A549 (cell line): ENCODE results near the gene KLHDC8A.

Experiments
- SMC3 ChIP-seq: fragments of >200 bp; sonication (Bioruptor Twin); formaldehyde crosslinking; IDR thresholded peaks from 3 replicates; pipeline ENCODE4 v1.6.1; 2018; ENCODE audit warnings: inconsistent platforms
- ZFP36 ChIP-seq: fragments of 450-650 bp; IDR thresholded peaks from 2 replicates; pipeline ENCODE4 v1.6.1; 2014; ENCODE audit warnings: borderline replicate concordance; ENCODE audit not compliant: partially characterized antibody
- TF ChIP-seq, protein P1 (sequence below): fragments of >200 bp; sonication (Bioruptor Twin); formaldehyde crosslinking; IDR thresholded peaks from 3 replicates; pipeline ENCODE4 v1.5.1; 2016
- TF ChIP-seq, protein P2 (sequence below): fragments of 150-350 bp; IDR thresholded peaks from 2 replicates; pipeline ENCODE4 v1.6.1; 2014; ENCODE audit warnings: low read depth, mild to moderate bottlenecking, low read length

DNA sequence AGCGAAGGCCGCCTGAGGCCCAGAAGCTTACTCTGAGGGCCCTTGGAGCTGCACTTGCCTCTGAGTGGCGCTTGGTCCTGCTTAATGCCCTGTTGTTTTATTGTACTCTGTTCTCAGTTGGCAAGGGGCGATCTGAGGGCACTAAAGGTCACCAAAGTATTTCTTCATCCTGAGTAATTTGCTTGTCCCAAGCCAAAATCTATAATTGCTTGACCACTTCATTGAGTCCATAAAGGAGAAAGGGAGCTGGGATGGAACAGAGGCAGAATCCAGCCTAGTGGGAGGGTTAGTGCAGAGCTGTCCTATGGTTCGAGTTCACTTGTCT lies 34.8 kb downstream of the KLHDC8A start:
- TF ChIP-seq, protein P1, sequence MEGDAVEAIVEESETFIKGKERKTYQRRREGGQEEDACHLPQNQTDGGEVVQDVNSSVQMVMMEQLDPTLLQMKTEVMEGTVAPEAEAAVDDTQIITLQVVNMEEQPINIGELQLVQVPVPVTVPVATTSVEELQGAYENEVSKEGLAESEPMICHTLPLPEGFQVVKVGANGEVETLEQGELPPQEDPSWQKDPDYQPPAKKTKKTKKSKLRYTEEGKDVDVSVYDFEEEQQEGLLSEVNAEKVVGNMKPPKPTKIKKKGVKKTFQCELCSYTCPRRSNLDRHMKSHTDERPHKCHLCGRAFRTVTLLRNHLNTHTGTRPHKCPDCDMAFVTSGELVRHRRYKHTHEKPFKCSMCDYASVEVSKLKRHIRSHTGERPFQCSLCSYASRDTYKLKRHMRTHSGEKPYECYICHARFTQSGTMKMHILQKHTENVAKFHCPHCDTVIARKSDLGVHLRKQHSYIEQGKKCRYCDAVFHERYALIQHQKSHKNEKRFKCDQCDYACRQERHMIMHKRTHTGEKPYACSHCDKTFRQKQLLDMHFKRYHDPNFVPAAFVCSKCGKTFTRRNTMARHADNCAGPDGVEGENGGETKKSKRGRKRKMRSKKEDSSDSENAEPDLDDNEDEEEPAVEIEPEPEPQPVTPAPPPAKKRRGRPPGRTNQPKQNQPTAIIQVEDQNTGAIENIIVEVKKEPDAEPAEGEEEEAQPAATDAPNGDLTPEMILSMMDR: no peak
- no peak for TF ChIP-seq ZFP36
- TF ChIP-seq, protein P2, sequence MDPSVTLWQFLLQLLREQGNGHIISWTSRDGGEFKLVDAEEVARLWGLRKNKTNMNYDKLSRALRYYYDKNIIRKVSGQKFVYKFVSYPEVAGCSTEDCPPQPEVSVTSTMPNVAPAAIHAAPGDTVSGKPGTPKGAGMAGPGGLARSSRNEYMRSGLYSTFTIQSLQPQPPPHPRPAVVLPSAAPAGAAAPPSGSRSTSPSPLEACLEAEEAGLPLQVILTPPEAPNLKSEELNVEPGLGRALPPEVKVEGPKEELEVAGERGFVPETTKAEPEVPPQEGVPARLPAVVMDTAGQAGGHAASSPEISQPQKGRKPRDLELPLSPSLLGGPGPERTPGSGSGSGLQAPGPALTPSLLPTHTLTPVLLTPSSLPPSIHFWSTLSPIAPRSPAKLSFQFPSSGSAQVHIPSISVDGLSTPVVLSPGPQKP: no peak
- TF ChIP-seq SMC3: no peak
